Measurements from ENCODE around the gene SCO2.

- TF ChIP-seq CTCF (IDR thresholded peaks at IDR 0.05), result no peak
- no peak for TF ChIP-seq POLR2A (IDR thresholded peaks at IDR 0.05)
These were observed 48.5 kb downstream of the SCO2 start for GRCh38 chr22:50476868-50477267.

Data from Peyer's patch (tissue), 4 donors.